DND-41 (cell line): Measurements from ENCODE around the gene MGAT5.

Experiments used
- ATAC-seq: fragments of 200-7000 bp; cut with Tn5 transposase; 3 replicates; pipeline ENCODE4 v1.9.1; 2021; ENCODE audit warnings: low read depth; ENCODE audit not compliant: insufficient read depth
- DNase-seq: peaks from one replicate; pipeline ENCODE4 v3.0.0-alpha.2; 2020
- H2AFZ ChIP-seq: 2 replicates; pipeline ENCODE4 v1.6.0; 2012; ENCODE audit warnings: low read depth, low read length
- H3K27ac ChIP-seq: 2 replicates; pipeline ENCODE4 v1.5.1; 2012; ENCODE audit warnings: low read length, inconsistent platforms
- H3K27me3 ChIP-seq: fragments of 200-600 bp; sonication (generic); 2 replicates; pipeline ENCODE4 v1.6.0; 2012; ENCODE audit warnings: low read length, mild to moderate bottlenecking, inconsistent platforms; ENCODE audit not compliant: insufficient read depth, poor library complexity
- H3K36me3 ChIP-seq: 2 replicates; pipeline ENCODE4 v1.5.1; 2012; ENCODE audit warnings: low read length, inconsistent platforms; ENCODE audit not compliant: insufficient read depth
- H3K4me1 ChIP-seq: 2 replicates; pipeline ENCODE4 v1.5.1; 2012; ENCODE audit warnings: mild to moderate bottlenecking, low read length; ENCODE audit not compliant: insufficient read depth
- H3K4me2 ChIP-seq: 2 replicates; pipeline ENCODE4 v1.6.0; 2012; ENCODE audit warnings: mild to moderate bottlenecking, moderate library complexity, low read length, inconsistent platforms; ENCODE audit not compliant: insufficient read depth
- H3K4me3 ChIP-seq, 2 experiments: fragments of 200-600 bp in 1 of 2; shearing (Covaris generic) in 1 of 2; 2 replicates each; pipeline ENCODE4 v1.5.1; 2012 to 2016; ENCODE audit warnings: inconsistent platforms in 2 of 2, low read length in 2 of 2, mild to moderate bottlenecking in 2 of 2, low read depth in 1 of 2, moderate library complexity in 1 of 2
- H3K79me2 ChIP-seq: 2 replicates; pipeline ENCODE4 v1.6.0; 2012; ENCODE audit warnings: low read length, inconsistent platforms; ENCODE audit not compliant: insufficient read depth
- H3K9ac ChIP-seq: 2 replicates; pipeline ENCODE4 v1.6.0; 2012; ENCODE audit warnings: low read depth, mild to moderate bottlenecking, inconsistent platforms, low read length, moderate library complexity
- H3K9me3 ChIP-seq: 2 replicates; pipeline ENCODE4 v1.5.1; 2012; ENCODE audit warnings: low read length, moderate library complexity, mild to moderate bottlenecking, inconsistent platforms; ENCODE audit not compliant: insufficient read depth, severe bottlenecking
- H4K20me1 ChIP-seq: 2 replicates; pipeline ENCODE4 v1.6.0; 2012; ENCODE audit warnings: low read length; ENCODE audit not compliant: insufficient read depth
- EZH2 ChIP-seq: IDR thresholded peaks from 3 replicates; pipeline ENCODE4 v1.6.1; 2012; ENCODE audit warnings: borderline replicate concordance, low read depth, mild to moderate bottlenecking, moderate library complexity, low read length, inconsistent platforms; ENCODE audit not compliant: severe bottlenecking
- TF ChIP-seq, protein P1 (sequence below): IDR thresholded peaks from 2 replicates; pipeline ENCODE4 v1.5.1; 2012; ENCODE audit warnings: borderline replicate concordance, low read length, moderate library complexity, mild to moderate bottlenecking; ENCODE audit not compliant: poor library complexity, severe bottlenecking; ENCODE audit errors: extremely low read depth

Gene MGAT5

GRCh38 chr2:134491771-134492441, 238.0 kb downstream of the MGAT5 start:
- DNase-seq (peak; percentile 47), ATAC-seq (peak; percentile 91)
- H3K9ac ChIP-seq = no peak overlapping the region
- H2AFZ ChIP-seq = no peak overlapping the region
- H3K79me2 ChIP-seq = no peaks in the 10 kb centered on the region
- H3K27me3 ChIP-seq = no peaks in the 10 kb centered on the region
- no peaks in the 10 kb centered on the region for H3K36me3 ChIP-seq
- H3K9me3 ChIP-seq = no peaks in the 10 kb centered on the region
- H3K4me1 ChIP-seq = peaks cover 15% of the 10 kb centered on the region
- peak overlapping the region; percentile 35; the same call in 1 of the 2 replicates for H3K4me2 ChIP-seq
- no peak overlapping the region for H3K27ac ChIP-seq
- H4K20me1 ChIP-seq = no peaks in the 10 kb centered on the region
- TF ChIP-seq EZH2 = no peak
- TF ChIP-seq, protein P1, sequence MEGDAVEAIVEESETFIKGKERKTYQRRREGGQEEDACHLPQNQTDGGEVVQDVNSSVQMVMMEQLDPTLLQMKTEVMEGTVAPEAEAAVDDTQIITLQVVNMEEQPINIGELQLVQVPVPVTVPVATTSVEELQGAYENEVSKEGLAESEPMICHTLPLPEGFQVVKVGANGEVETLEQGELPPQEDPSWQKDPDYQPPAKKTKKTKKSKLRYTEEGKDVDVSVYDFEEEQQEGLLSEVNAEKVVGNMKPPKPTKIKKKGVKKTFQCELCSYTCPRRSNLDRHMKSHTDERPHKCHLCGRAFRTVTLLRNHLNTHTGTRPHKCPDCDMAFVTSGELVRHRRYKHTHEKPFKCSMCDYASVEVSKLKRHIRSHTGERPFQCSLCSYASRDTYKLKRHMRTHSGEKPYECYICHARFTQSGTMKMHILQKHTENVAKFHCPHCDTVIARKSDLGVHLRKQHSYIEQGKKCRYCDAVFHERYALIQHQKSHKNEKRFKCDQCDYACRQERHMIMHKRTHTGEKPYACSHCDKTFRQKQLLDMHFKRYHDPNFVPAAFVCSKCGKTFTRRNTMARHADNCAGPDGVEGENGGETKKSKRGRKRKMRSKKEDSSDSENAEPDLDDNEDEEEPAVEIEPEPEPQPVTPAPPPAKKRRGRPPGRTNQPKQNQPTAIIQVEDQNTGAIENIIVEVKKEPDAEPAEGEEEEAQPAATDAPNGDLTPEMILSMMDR = peak; percentile 71
- H3K4me3 ChIP-seq = no peak overlapping the region

DNA sequence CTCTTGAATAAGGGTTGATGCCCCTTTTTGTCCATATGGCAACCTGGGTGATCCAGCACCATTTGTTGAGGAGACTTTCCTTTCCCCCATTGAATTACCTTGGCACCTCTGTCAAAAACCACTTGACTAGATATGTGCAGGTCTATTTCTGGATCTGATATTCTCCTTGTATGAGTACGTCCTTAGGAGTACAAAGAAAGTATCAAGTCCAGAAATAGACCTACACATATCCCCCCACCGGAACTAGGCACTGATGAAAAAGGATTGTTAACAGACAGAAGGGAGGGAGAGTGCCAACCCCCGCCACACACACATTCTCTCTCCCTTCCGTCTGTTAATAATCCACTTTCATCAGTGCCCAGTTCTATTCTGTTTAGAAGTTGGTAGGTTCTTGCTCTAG, 239.9 kb downstream of the MGAT5 start:
- Histone ChIP-seq H3K9me3 (no peaks in the 10 kb centered on the region), H3K4me3 (no peak overlapping the region), H4K20me1 (no peaks in the 10 kb centered on the region), H3K27ac (no peak overlapping the region), H3K79me2 (no peaks in the 10 kb centered on the region), H3K36me3 (no peaks in the 10 kb centered on the region), H3K4me2 (no peak overlapping the region), H3K9ac (no peak overlapping the region), H2AFZ (no peak overlapping the region), H3K4me1 (peaks cover 15% of the 10 kb centered on the region), H3K27me3 (no peaks in the 10 kb centered on the region)
- ATAC-seq (no peak), DNase-seq (no peak)
- TF ChIP-seq, protein P1 = no peak

- no peak for TF ChIP-seq EZH2
- TF ChIP-seq, protein P1 = no peak
- Histone ChIP-seq H3K79me2 (no peaks in the 10 kb centered on the region), H3K4me3 (no peak overlapping the region)
Measured at GRCh38 chr2:134498654-134499053, 244.8 kb downstream of the MGAT5 start.

More at GRCh38 chr2:134498654-134499053, 244.8 kb downstream of the MGAT5 start:
- Histone ChIP-seq H3K27me3 (no peaks in the 10 kb centered on the region), H2AFZ (no peak overlapping the region), H3K9ac (no peak overlapping the region), H3K4me2 (no peak overlapping the region), H3K27ac (no peak overlapping the region), H3K4me1 (no peaks in the 10 kb centered on the region), H3K36me3 (no peaks in the 10 kb centered on the region), H3K9me3 (no peaks in the 10 kb centered on the region), H4K20me1 (no peaks in the 10 kb centered on the region)
- no peak for ATAC-seq
- DNase-seq = no peak
